COLO668 (cell line): Measurements from ENCODE around the gene CREB5.

Source experiments
- DNase-seq: peaks from one replicate; lab custom pipeline; 2025; ENCODE audit not compliant: unreplicated experiment; lab: John Stamatoyannopoulos, UW

The CREB5 gene

DNA sequence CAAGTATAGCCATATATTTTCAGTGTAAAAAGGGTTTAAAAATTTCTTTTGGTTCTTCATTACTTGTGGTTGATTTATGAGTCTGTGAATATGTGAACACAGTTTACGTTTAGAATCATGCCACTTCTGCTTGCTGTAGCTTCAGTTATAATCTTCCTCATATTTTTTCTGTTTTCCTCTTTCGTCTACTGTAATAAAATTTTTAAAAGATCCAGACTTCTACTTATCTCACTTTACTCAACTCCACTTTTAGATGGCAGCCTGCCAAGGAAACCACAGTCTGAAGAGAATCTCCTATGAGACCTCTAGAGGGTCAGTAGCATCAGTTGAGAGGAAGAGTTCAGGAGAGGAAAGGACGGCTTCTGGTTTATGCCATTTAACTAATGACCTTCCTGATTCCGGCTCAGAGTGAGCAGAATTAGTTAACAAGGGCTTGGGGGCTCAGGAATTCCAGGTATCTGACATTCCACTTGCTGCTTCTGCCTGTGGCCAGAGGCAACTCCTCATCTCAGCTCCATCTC lies 21.4 kb downstream of the CREB5 start:
- DNase-seq: no peak

DNA sequence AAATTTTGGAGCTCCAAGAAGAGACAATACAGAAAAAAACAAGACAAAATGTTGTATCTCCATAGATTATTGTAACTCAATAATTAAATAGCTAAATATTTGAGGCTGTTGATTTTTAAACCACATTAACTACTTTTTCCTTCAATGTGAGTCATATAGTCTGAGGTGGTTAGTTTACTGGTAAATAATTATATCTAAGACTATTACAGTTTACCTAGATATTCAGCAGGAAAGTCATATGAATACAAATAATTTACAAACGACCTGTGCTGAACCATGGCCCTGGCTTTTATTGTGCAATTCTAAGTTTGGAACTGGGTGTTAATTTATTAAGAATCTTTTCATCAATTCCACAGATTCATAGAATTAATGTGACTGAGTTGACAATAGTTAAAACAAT lies 22.2 kb downstream of the CREB5 start:
- DNase-seq: no peak

DNA sequence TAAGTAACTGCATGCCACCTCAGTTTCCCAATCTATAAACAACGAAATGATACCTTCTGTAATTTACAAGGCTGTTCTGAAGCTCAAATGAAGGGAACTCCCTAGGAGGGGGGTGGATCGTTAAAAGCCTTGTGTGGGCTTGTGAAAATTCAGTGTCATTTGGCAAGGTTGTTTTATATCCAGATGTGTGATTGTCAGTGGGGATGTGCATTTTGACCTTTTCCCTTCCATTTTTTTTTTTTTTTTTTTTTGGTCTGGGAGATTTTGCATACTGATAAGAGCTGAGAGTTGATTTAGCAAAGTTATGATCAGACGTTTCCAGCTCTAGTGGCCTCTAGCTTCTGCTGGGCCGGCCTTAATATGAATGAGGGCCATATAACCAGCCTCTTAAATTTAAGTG lies 22.8 kb downstream of the CREB5 start:
- no peak for DNase-seq

DNA sequence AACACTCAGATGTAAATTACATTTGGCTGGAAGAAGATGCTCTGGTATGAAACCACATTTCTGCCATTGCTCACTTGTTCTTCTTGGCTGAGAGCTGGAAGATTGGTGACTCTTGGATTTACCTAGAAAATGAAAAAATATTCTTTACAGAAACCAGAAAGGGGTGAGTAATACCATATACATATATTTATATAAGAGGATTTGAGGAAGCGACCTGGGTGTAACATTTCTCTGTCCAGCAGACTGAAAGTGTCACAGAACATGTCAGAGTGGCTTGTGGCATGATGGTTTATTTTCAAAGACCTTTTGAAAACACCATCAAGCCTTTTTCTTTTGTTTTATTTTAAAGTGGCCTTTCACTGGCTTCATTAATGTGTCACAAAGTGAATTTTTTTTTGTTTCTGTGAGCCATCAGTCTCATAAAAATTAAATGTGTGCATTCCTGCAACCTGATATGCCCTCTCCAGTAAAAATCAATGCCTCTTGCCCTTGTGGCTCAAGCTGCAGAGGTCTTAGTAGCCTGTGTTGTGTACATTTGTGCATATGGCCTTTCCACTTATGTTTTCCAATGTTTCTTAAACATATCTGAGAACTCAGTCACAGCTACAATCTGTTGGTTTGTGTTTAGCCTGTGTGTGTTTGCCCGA lies 23.5 kb downstream of the CREB5 start:
- peak; percentile 59 for DNase-seq

DNA sequence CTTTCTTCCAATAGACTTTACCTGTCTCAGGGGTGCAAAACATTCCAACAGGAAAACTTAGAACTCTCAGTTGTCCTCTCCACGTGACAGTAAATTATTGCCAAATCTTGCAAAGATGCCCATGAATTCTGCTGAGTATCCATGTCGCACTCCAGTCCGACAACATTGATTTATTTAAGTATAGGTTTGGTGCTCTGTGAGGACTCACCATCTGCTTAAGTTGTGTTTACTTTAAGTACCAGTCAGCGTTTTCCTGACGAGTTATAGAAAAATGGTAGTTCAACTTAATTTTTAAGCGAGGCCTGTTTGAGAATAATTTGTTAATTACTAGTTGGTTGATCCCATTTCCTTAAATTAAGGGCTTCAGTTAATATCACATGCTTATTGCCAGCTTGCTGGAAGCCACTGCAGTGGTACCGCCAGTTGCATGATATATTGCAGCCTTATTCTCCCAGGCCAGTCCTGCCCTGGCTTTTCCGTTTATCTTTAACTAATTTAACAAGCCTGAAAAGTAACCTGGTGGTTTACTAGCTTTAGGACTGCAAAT lies 27.8 kb downstream of the CREB5 start:
- DNase-seq: no peak

DNA sequence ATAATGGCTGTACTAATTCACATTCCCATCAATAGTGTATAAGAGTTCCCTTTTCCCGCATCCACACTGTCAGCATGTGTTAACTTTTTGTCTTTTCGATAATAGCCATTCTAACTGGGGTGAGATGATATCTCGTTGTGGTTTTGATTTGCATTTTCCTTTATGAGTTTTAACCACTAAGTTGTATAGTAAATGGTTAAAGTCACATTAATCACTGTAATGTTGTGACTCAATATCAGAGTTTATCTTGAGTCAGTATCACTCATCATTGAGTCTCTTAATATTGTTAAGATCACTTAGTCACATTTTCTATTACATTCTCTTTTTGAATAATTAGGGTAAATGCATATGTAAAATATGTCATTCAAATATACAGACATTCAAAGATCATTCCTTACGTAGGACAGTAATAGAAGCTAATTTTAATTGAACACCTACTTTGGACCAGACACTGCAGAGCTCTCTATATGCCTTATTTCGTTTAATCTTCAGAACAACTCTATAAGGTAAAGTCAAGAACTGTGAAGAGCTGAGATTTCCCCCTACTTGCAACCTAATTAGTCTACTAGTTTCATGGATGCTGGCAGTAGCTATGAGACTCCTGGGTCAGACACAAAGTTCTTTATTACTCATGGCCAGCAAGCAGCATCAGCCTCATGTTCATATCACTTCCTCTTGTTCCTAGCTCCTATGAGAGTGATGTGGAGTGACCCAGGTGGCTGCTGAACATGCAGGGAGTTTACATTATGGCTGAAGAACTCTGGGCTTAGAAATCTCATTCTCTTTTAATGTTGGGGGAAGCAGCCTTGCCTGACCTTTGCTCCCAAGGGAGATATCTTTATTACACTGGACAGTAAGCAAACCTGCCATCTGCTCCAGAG lies 30.5 kb downstream of the CREB5 start:
- DNase-seq: no peak

DNA sequence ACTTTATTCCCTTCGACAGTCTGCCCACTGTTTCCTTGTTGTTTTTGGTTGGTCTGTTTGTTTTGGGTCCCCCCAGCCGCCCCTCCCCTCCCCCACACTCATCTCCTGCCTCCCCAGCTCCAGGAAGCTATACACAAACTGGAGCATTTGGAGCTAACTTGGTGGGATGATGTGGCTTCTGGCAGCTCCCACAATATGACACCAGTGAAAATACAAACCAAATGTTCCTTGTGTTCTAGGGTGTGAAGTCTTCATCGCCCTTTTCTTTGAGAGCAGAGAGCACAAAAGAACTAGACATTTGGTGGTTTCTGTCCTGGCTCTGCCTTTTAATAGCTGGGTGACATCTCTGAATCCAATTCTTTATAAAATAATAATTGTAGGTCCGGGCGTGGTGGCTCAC lies 33.8 kb downstream of the CREB5 start:
- DNase-seq: no peak

DNA sequence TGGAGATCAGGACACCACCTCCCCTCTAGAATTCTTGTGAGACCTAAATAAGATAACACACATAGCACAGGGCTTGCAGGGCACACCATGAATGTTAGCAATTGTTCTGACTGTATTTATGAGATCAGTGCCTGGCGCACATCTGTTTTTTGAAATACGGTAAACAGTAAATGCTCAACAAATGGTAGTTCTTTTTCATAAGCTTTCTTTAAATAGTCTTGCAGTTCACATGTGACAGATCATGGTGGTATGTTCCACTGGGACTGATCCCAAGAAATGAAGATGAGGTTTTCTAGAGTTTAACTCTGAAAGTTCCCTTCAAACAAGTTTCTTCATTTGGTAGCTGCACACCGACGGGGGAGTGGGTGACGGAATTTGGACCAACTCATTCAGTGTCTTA lies 34.8 kb downstream of the CREB5 start:
- DNase-seq: no peak

DNA sequence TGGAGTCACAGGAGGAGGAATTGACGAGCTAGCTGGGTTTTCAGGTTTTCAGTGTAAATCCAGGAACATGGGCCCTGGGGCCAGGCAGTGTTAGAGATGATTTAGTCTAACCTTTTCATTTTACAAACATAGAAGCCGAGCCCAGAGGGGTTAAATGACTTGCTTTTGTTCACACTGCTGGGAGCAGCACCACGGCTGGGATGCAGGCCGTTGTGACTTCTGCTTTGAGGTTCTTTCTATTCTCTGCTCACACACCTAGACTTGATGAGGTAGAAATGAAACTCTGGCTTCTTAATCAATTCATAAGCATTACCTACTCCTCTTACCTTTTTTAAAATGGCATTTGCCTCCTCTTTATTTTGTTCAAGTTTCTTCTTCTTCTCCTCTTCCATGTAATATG lies 36.4 kb downstream of the CREB5 start:
- no peak for DNase-seq

DNA sequence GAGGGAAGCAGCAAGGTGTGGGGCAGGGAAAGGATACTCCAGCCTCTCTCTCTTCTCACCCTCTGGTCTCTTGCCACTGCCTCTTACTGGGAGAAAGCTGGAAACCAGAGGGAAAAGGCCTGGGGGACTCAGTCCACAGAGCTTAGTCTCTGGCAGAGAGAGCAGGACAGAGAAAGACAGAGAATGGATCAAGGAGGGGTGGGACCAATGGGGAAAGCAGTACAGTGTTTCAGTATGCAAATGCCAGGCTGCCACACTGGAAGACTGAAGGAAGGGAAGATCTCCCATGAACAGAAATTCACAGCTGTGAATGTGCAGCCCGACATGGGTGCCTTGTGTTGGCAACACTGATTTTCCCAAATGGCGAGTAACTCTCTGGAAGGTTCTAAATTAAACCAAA lies 40.4 kb downstream of the CREB5 start:
- no peak for DNase-seq

DNA sequence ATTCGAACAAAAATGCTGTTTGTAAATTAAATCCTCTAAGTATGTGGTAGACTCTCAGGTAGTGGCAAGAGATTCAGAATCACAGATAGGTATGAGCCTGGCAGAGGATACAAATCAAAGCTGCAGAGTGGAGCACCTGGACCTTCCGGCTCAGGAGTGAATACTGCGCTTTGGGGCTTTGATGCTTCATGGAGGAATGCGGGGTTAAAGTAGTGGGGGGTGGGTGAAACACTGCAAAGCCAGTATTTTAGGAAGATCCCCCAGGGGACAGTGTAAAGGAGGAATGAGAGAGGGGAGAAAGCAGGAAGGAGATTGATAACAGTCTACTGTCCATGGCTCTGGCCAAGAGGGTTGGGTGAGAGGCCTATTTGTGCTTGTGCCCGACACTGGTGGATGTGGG lies 43.2 kb downstream of the CREB5 start:
- no peak for DNase-seq

DNA sequence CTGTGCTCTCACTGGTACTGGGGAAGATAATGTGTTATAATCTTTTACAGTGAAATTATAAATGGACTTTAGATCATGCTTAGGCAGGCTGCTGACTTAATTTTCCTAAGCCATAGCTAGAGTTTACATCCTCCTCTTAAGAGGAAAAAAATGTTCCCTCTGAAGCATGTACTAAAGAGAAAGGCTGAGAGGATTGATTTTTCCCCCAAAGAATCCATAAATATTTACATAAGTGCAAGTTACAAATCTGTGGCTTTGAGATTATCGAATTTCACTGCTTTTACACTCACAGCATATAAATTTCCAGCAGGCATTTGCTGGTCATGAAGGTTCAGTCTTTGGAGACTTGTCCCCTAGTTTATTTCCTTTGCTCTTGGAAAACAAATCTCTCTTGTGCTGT lies 43.7 kb downstream of the CREB5 start:
- no peak for DNase-seq

DNA sequence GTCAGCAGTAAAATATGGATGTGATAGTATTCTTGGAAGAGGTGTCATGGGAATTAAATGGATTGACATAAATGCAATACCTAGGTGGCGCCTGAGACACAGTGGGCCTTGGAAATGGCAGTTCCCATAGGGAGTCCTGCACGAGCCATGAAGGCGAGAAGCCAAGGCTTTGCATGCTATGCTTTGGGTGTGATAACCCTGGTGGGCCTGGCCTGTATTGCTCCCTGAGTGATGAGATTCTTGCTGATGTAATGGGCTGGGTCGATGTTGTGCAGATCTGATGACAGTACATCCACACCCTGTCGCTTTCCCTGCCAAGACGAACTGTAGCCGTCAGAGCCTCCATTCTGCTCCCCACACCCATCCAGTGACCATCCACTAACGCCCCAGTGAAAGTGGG lies 46.4 kb downstream of the CREB5 start:
- DNase-seq: no peak

DNA sequence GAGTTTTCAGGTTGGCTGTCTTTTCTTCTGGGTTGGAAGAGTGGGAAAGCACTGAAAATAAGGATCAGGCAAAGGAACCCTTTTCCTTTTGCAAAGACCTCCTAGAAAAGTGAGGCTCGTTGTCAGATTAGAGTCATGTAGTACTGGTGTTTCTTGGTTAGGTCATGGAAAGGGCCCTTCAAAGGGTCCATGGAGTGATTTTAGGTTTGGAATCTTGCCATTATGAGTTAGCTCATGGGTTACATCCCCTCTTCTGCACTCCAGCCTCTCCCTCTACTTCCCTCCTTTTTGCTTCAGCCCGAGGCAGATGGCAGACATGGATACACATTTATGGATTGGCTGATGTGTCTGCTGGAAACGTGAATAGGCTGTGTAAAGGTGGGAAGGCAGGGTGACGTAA lies 47.0 kb downstream of the CREB5 start:
- no peak for DNase-seq

DNA sequence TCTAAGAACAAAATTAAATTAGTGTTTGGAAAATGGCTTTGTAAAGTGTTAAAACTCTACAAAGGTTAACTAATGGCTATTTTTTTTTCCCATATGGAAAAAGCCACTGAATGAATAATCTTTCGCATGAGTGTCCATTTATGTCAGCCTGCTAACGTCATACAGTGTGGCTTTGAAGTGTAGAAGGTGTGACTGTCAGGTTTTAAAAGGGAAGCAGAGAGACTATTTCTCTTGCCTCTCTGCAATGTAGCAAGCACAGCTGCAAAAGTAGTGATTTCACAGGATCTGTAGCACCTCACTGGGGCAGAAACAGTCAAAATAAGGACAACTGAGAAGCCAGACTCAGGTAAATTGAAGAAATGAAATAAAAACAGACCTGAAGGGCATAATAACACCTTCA lies 53.4 kb downstream of the CREB5 start:
- no peak for DNase-seq

DNA sequence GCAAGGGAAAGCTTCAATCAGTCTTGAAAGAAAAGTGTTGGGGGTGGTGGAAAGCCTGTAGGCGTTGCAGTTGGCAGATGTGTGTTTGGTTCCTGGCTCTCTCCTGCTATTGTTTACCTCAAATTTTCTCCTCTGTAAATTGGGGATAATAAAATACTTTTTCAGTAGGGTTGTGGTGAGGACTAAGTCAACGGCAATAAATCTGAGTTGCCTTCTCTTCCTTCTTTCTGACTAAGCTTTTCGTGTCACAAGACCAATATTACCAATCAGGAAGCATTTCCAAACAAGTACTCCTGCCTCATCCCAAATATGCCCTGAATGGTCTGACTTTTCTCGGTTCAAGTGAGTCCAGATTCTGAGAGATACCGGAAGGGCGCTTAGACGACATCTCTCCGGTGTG lies 54.0 kb downstream of the CREB5 start:
- no peak for DNase-seq

DNA sequence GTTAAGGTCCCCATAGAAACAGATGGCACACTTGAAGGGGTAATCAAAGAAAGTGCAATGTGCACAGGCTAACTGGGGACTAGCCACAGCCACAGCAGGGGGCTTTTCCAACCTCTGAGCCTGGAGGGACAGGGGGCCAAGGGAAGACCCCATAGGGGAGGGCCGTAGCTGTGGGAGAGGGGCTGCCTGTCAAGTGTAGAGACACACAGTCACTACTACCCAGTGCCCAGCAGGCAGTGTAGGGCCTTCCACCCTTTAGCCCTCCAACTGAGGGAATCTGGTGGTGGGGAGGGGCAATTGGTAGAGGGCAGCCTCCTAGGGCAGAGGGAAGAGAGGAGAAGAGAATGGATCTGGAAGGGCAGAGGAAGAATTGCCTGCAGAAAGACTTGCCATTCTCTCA lies 54.6 kb downstream of the CREB5 start:
- no peak for DNase-seq

DNA sequence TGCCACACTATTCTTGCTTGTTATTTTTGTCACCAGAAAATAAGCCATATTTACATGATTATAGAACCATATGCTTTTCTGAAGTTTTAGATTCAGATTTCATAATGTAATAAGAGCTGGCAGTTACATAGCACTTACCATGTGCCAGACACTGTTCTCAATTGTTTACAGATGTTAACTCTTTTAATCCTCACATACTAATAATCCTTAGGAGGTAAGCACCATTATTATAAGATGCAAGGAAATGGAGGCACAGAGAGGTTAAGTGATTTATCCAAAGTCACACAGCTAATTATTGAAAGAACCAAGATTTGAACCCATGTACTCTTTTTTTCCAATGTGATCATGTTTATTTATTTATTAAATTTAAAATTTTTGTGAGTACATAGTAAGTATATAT lies 57.2 kb downstream of the CREB5 start:
- no peak for DNase-seq

DNA sequence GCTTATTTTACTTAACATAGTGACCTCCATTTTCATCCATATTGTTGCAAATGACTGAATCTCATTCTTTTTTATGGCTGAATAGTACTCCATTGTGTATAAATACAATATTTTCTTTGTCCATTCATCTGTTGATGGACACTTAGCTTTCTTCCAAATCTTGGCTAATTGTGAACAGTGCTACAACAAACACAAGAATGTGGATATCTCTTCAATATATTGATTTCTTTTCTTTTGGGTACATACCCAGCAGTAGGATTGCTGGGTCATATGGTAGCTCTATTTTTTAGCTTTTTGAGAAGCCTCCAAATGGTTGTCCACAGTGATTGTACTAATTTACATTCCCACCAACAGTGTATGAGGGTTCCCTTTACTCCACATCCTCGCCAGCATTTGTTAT lies 58.0 kb downstream of the CREB5 start:
- DNase-seq: no peak

DNA sequence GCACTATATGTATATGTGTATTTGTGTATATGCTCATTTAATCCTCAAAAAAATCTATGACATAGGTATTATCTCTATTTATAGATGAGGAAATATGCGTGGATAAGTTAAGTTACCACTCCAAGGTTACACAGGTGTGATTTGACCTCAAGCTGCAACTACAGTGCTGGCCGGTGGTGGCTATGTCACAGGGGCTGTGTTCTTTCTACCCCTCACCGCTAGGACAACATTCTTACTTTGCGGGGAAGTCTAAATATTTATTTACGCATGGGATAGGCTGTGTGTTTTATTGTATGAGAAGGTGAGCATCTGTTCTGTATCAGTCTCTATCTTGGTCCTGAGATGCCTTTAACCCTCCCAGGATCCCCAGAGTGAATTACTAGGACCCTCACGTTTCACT lies 60.0 kb downstream of the CREB5 start:
- DNase-seq: no peak

DNA sequence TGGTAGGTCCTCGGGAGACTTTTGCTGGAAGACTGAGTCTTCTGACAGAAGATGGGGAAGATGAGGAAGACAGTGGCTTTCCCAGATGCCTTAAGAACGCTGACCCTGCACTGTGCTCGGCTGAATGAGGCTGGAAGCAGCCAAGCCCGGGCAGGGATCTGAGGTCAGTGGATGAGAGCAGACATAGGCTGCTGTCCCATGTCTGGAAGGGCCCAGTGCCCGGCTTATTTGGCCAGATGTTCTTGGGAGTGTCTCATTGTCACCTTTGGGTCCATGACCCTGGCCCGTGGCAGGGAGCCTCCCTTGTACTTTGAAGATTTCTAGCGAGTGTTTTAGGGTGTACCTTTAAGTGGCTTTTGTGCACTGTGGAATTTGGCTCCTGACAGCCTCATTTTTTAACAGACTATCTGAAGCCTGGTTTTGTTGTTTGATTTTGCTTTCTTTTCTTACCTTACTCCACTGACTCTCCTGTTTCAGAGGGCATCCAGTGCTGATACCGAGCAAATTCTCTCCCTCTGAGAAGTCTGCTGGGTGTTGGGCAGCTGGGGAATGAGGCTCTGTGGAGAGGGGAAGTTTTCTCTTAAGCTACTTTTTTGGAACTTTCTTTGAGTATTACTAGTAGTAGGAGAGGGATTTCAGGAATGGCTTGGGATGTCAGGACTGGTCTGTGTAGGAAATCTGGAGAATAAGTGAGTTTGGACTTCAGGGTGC lies 61.4 kb downstream of the CREB5 start:
- DNase-seq: no peak

DNA sequence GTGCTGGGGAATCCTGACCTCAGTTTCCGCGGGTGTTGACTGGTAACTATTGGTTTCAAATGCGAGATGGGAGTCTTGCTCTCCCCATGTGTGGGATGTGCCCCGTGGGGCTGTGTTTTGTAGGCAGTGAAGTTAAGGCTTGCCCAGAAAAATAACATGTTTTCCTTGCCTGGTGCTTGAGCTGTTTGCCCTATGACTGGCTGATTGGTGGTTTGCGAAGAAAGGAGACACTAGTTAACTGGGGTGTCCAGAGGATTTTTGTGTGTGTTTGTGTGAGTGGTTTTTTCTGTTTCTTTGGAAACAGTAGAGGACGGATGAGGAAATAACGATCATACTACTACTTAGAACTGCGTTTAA lies 61.9 kb downstream of the CREB5 start:
- no peak for DNase-seq
